ENCODE results near the gene TBL1XR1.
A peak's percentile ranks its signal among the peaks of the same experiment; 100 is the strongest.

TBL1XR1 gene

GRCh38 chr3:177089901-177090300, 107.4 kb downstream of the TBL1XR1 start:
- Histone ChIP-seq H3K4me3 (ENCODE audit: low read depth, low read length, poor library complexity, severe bottlenecking) (no peak overlapping the region), H3K9ac (ENCODE audit: low read length) (no peak overlapping the region), H3K79me2 (ENCODE audit: insufficient read depth, low read length) (peaks cover 100% of the 10 kb centered on the region), H3K4me2 (ENCODE audit: low read length) (no peak overlapping the region), H3K36me3 (ENCODE audit: insufficient read depth, low read length) (peaks cover 88% of the 10 kb centered on the region), H2AFZ (ENCODE audit: low read length) (no peak overlapping the region), H3K27ac (ENCODE audit: low read depth, low read length, poor library complexity, severe bottlenecking) (peak overlapping the region; percentile 8), H3K9me3 (ENCODE audit: low read length) (peaks cover 13% of the 10 kb centered on the region; the same call in 1 of the 2 replicates), H3F3A (ENCODE audit: insufficient read depth, low read length) (0 out of 2 replicates have a peak, but pooled peaks cover 4% of the 10 kb centered on the region), H3K9me2 (ENCODE audit: low read depth, low read length) (no peaks in the 10 kb centered on the region), H3K4me1 (ENCODE audit: insufficient read depth, low read length, severe bottlenecking) (peaks cover 26% of the 10 kb centered on the region), H3K27me3 (ENCODE audit: insufficient read depth, low read length) (no peaks in the 10 kb centered on the region), H4K20me1 (ENCODE audit: insufficient read depth, low read length) (0 out of 2 replicates have a peak, but pooled peaks cover 3% of the 10 kb centered on the region)
- no peak for TF ChIP-seq EZH2 (IDR thresholded peaks at IDR 0.05; ENCODE audit: borderline replicate concordance, low read length)
- no peak for TF ChIP-seq CTCF (IDR thresholded peaks at IDR 0.05; ENCODE audit: low read length)

- Histone ChIP-seq H3K9me3 (ENCODE audit: low read length) (0 out of 2 replicates have a peak, but pooled peaks cover 8% of the 10 kb centered on the region), H3K36me3 (ENCODE audit: insufficient read depth, low read length) (peaks cover 88% of the 10 kb centered on the region), H2AFZ (ENCODE audit: low read length) (no peak overlapping the region), H3F3A (ENCODE audit: insufficient read depth, low read length) (0 out of 2 replicates have a peak, but pooled peaks cover 4% of the 10 kb centered on the region), H3K79me2 (ENCODE audit: insufficient read depth, low read length) (peaks cover 100% of the 10 kb centered on the region), H4K20me1 (ENCODE audit: insufficient read depth, low read length) (0 out of 2 replicates have a peak, but pooled peaks cover 3% of the 10 kb centered on the region), H3K4me1 (ENCODE audit: insufficient read depth, low read length, severe bottlenecking) (peaks cover 26% of the 10 kb centered on the region), H3K27ac (ENCODE audit: low read depth, low read length, poor library complexity, severe bottlenecking) (peak overlapping the region; percentile 8), H3K4me2 (ENCODE audit: low read length) (no peak overlapping the region), H3K9ac (ENCODE audit: low read length) (no peak overlapping the region), H3K4me3 (ENCODE audit: low read depth, low read length, poor library complexity, severe bottlenecking) (no peak overlapping the region), H3K27me3 (ENCODE audit: insufficient read depth, low read length) (no peaks in the 10 kb centered on the region), H3K9me2 (ENCODE audit: low read depth, low read length) (no peaks in the 10 kb centered on the region)
- TF ChIP-seq EZH2 (IDR thresholded peaks at IDR 0.05; ENCODE audit: borderline replicate concordance, low read length): no peak
- no peak for TF ChIP-seq CTCF (IDR thresholded peaks at IDR 0.05; ENCODE audit: low read length)
Measured at GRCh38 chr3:177089110-177089509, 108.2 kb downstream of the TBL1XR1 start.

GRCh38 chr3:177085794-177086193, 111.5 kb downstream of the TBL1XR1 start:
- peaks cover 74% of the 10 kb centered on the region for H3K36me3 ChIP-seq (ENCODE audit: insufficient read depth, low read length)
- no peaks in the 10 kb centered on the region for H3K9me3 ChIP-seq (ENCODE audit: low read length)
- no peaks in the 10 kb centered on the region for H3K27me3 ChIP-seq (ENCODE audit: insufficient read depth, low read length)
- no peak overlapping the region for H3K4me3 ChIP-seq (ENCODE audit: low read depth, low read length, poor library complexity, severe bottlenecking)
- H3K4me1 ChIP-seq (ENCODE audit: insufficient read depth, low read length, severe bottlenecking): peaks cover 24% of the 10 kb centered on the region
- TF ChIP-seq CTCF (IDR thresholded peaks at IDR 0.05; ENCODE audit: low read length): no peak
- TF ChIP-seq EZH2 (IDR thresholded peaks at IDR 0.05; ENCODE audit: borderline replicate concordance, low read length): no peak
- no peak overlapping the region for H3K4me2 ChIP-seq (ENCODE audit: low read length)
- no peak overlapping the region for H3K9ac ChIP-seq (ENCODE audit: low read length)
- no peaks in the 10 kb centered on the region for H4K20me1 ChIP-seq (ENCODE audit: insufficient read depth, low read length)
- no peaks in the 10 kb centered on the region for H3F3A ChIP-seq (ENCODE audit: insufficient read depth, low read length)
- peaks cover 97% of the 10 kb centered on the region for H3K79me2 ChIP-seq (ENCODE audit: insufficient read depth, low read length)
- H3K27ac ChIP-seq (ENCODE audit: low read depth, low read length, poor library complexity, severe bottlenecking): no peak overlapping the region
- no peaks in the 10 kb centered on the region for H3K9me2 ChIP-seq (ENCODE audit: low read depth, low read length)
- no peak overlapping the region for H2AFZ ChIP-seq (ENCODE audit: low read length)

All from OCI-LY1 (cell line).